ENCODE data around the gene BCL10.

Gene BCL10

GRCh38 chr1:85300140-85300539 is 23.7 kb upstream of the BCL10 start:
- DNase-seq (ENCODE audit: extremely low spot score): no peak
- no peak for TF ChIP-seq CTCF (IDR thresholded peaks at IDR 0.05; ENCODE audit: control extremely low read depth, extremely low read depth, low read depth, missing control alignments)
- ChIA-PET CTCF (no interaction called here), POLR2A (no interaction called here)

GRCh38 chr1:85297855-85298629 is 21.6 kb upstream of the BCL10 start:
- CTCF ChIA-PET: interaction anchor here (0.7 to 4.2 kb wide), 6 partner anchors 10 to 353 kb away, joined by 3 to 22 read pairs (median 5); partner anchors contain the start of gene BCL10
- POLR2A ChIA-PET: no interaction called here
- no peak for TF ChIP-seq CTCF (IDR thresholded peaks at IDR 0.05; ENCODE audit: control extremely low read depth, extremely low read depth, low read depth, missing control alignments)
- peak; percentile 68 for DNase-seq (ENCODE audit: extremely low spot score)

GRCh38 chr1:85297538-85297854 is 21.1 kb upstream of the BCL10 start:
- CTCF ChIA-PET: interaction anchor here (0.7 to 4.2 kb wide), 8 partner anchors 11 to 353 kb away, joined by 3 to 22 read pairs (median 4); partner anchors contain the start of gene BCL10

GRCh38 chr1:85296980-85297379 is 20.5 kb upstream of the BCL10 start:
- CTCF ChIA-PET: interaction anchor here (0.7 to 4.2 kb wide), 8 partner anchors 11 to 352 kb away, joined by 3 to 22 read pairs (median 4); partner anchors contain the start of gene BCL10
- POLR2A ChIA-PET: interaction anchor here (0.8 kb wide), 1 partner anchor 20 kb away, joined by 4 read pairs; the partner anchor contains the start of gene BCL10
- TF ChIP-seq CTCF (IDR thresholded peaks at IDR 0.05; ENCODE audit: control extremely low read depth, extremely low read depth, low read depth, missing control alignments): no peak
- no peak for DNase-seq (ENCODE audit: extremely low spot score)

More at GRCh38 chr1:85297538-85297854, 21.1 kb upstream of the BCL10 start:
- POLR2A ChIA-PET: interaction anchor here (0.8 kb wide), 1 partner anchor 21 kb away, joined by 4 read pairs; the partner anchor contains the start of gene BCL10
- TF ChIP-seq CTCF (IDR thresholded peaks at IDR 0.05; ENCODE audit: control extremely low read depth, extremely low read depth, low read depth, missing control alignments): no peak
- no peak for DNase-seq (ENCODE audit: extremely low spot score)

GRCh38 chr1:85295654-85296053 is 19.2 kb upstream of the BCL10 start:
- CTCF ChIA-PET: interaction anchor here (1.2 to 4.2 kb wide), 3 partner anchors 13 to 360 kb away, joined by 4 to 22 read pairs (median 5); partner anchors contain the start of gene BCL10
- POLR2A ChIA-PET: no interaction called here
- TF ChIP-seq CTCF (IDR thresholded peaks at IDR 0.05; ENCODE audit: control extremely low read depth, extremely low read depth, low read depth, missing control alignments): no peak
- DNase-seq (ENCODE audit: extremely low spot score): no peak

GRCh38 chr1:85295006-85295431 is 18.6 kb upstream of the BCL10 start:
- ChIA-PET CTCF (interaction anchor here (1.5 to 2.2 kb wide), 3 partner anchors 13 to 360 kb away, joined by 4 to 5 read pairs (median 5); partner anchors contain the start of gene C1orf52), POLR2A (no interaction called here)
- no peak for DNase-seq (ENCODE audit: extremely low spot score)
- no peak for TF ChIP-seq CTCF (IDR thresholded peaks at IDR 0.05; ENCODE audit: control extremely low read depth, extremely low read depth, low read depth, missing control alignments)
